Measurements from ENCODE around the gene TTI1. TPM values are rescaled to one million over a fixed set of nuclear protein-coding genes. Genes with fewer than 3 reads are reported as not detected.
"Not testable (repeated sequence)": the region's sequence is repeated elsewhere in the genome, so short reads cannot be mapped to it uniquely, and the experiment has no call there.

Gene TTI1
- total and polyA plus RNA-seq, 2 of the 13 experiments (the other 11 are each of a cell fraction or from before 2014, with no cell fraction given) = 22.9 to 39.8 TPM

DNA sequence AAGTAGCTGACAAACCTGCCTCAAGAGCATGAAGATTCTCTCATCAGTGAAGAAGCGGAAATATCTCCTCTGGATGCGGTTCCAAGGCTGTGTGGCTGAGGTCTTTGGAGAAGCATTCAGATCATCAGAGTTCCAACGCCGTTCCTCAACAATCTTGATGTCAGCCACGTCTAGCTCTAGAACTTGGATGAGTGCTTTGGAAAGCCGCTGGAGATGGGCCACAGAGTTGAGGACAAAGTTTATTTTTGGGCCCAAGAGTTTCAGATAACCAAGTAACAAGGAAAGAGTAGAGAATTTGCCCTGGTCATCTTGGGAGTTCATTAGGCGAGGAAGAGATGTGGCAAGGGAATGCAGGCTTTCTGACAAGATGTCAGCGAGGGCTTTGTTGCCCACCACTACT is 20.9 kb downstream of the TTI1 start:
- ATAC-seq = no peak
- Histone ChIP-seq H3K27me3 (ENCODE audit: control insufficient read depth in 1 of 2, insufficient read depth in 2 of 2, low read length in 2 of 2) (no peaks in the 10 kb centered on the region), H4K20me1 (ENCODE audit: insufficient read depth, low read length) (no peaks in the 10 kb centered on the region), H2AFZ (ENCODE audit: low read length) (no peak overlapping the region), H3K79me2 (ENCODE audit: insufficient read depth, low read length) (peaks cover 12% of the 10 kb centered on the region), H3K9ac (ENCODE audit: insufficient read depth, low read depth, low read length) (no peak overlapping the region), H3K36me3 (replicated peaks in 1 of 2; ENCODE audit: control insufficient read depth in 1 of 2, insufficient read depth in 2 of 2, low read length in 2 of 2) (peaks cover 36 to 69% of the 10 kb centered on the region in 2 experiments), H3K4me1 (ENCODE audit: insufficient read depth, low read length) (no peaks in the 10 kb centered on the region), H3K9me3 (ENCODE audit: low read length) (no peaks in the 10 kb centered on the region), H3K4me2 (ENCODE audit: low read depth, low read length) (no peak overlapping the region), H3K4me3 (replicated peaks in 1 of 3; ENCODE audit: insufficient read depth in 1 of 3, low read depth in 2 of 3, low read length in 3 of 3) (no peak overlapping the region), H3K27ac (ENCODE audit: extremely low read length, insufficient read depth, low read length) (no peak overlapping the region)
- TF ChIP-seq ZC3H13 (CRISPR knock-in tag; IDR thresholded peaks at IDR 0.05) (0 out of 2 replicates have a peak, but pooled peaks have one; percentile 21), HNRNPH1 (optimal IDR thresholded peaks at IDR 0.05; ENCODE audit: low read depth, low read length) (no peak)
- ChIA-PET CTCF (ENCODE audit: low intra/inter-chr PET ratio, low total read pairs) (no interaction called here), POLR2A (no interaction called here)
- BruUV-seq (replicated peaks) = no TSS peak
- DNase-seq (ENCODE audit: low spot score) = no peak
- in situ Hi-C loops (cut with HindIII; ENCODE audit: extremely low pct_ligation_motif_present, low pct_unique_long_range_greater_than_20kb) (no loop called here), intact Hi-C loops (cut with micrococcal nuclease; ENCODE audit: unreplicated experiment) (no loop called here)
- FAIRE-seq = no peak
- WGBS (ENCODE audit: low lambda C conversion rate) = 96% methylated on average over 8 of the region's 8 CpGs

- FAIRE-seq (no peak), ATAC-seq (no peak), DNase-seq (ENCODE audit: low spot score) (no peak)
- TF ChIP-seq ZNF772 (CRISPR knock-in tag; IDR thresholded peaks at IDR 0.05) = 0 out of 2 replicates have a peak, but pooled peaks have one; percentile 30
- TF ChIP-seq ZMAT3 (CRISPR knock-in tag; conservative IDR thresholded peaks at IDR 0.05) = no peak
- in situ Hi-C loops (cut with HindIII; ENCODE audit: extremely low pct_ligation_motif_present, low pct_unique_long_range_greater_than_20kb) = no loop called here
- Histone ChIP-seq H4K20me1 (ENCODE audit: insufficient read depth, low read length) (no peaks in the 10 kb centered on the region), H3K79me2 (ENCODE audit: insufficient read depth, low read length) (peaks cover 11% of the 10 kb centered on the region), H3K4me2 (ENCODE audit: low read depth, low read length) (no peak overlapping the region), H3K36me3 (replicated peaks in 1 of 2; ENCODE audit: control insufficient read depth in 1 of 2, insufficient read depth in 2 of 2, low read length in 2 of 2) (peaks cover 30 to 68% of the 10 kb centered on the region in 2 experiments), H3K4me3 (replicated peaks in 1 of 3; ENCODE audit: insufficient read depth in 1 of 3, low read depth in 2 of 3, low read length in 3 of 3) (no peak overlapping the region), H3K27ac (ENCODE audit: extremely low read length, insufficient read depth, low read length) (no peak overlapping the region), H3K4me1 (ENCODE audit: insufficient read depth, low read length) (no peaks in the 10 kb centered on the region), H2AFZ (ENCODE audit: low read length) (no peak overlapping the region), H3K27me3 (ENCODE audit: control insufficient read depth in 1 of 2, insufficient read depth in 2 of 2, low read length in 2 of 2) (no peaks in the 10 kb centered on the region), H3K9ac (ENCODE audit: insufficient read depth, low read depth, low read length) (no peak overlapping the region), H3K9me3 (ENCODE audit: low read length) (no peaks in the 10 kb centered on the region)
- BruUV-seq (replicated peaks) = no TSS peak
- intact Hi-C loops (cut with micrococcal nuclease; ENCODE audit: unreplicated experiment) = no loop called here
- ChIA-PET CTCF (ENCODE audit: low intra/inter-chr PET ratio, low total read pairs) (no interaction called here), POLR2A (interaction anchor here (0.6 kb wide), 1 partner anchor 9 kb away, joined by 3 read pairs; no protein-coding TSS in a partner anchor)
- 100% methylated on average over 5 of the region's 5 CpGs for WGBS (ENCODE audit: low lambda C conversion rate)
Observed at GRCh38 chr20:38011696-38012095, 21.6 kb downstream of the TTI1 start.

- H3K27me3 ChIP-seq (ENCODE audit: control insufficient read depth in 1 of 2, insufficient read depth in 2 of 2, low read length in 2 of 2); FAIRE-seq; H3K9ac ChIP-seq (ENCODE audit: insufficient read depth, low read depth, low read length); H3K9me3 ChIP-seq (ENCODE audit: low read length); POLR2A ChIA-PET; H4K20me1 ChIP-seq (ENCODE audit: insufficient read depth, low read length); H3K4me3 ChIP-seq (replicated peaks in 1 of 3; ENCODE audit: insufficient read depth in 1 of 3, low read depth in 2 of 3, low read length in 3 of 3); ATAC-seq; H3K4me1 ChIP-seq (ENCODE audit: insufficient read depth, low read length); H3K27ac ChIP-seq (ENCODE audit: extremely low read length, insufficient read depth, low read length); DNase-seq (ENCODE audit: low spot score); BruUV-seq (replicated peaks); H3K79me2 ChIP-seq (ENCODE audit: insufficient read depth, low read length); intact Hi-C loops (cut with micrococcal nuclease; ENCODE audit: unreplicated experiment); H2AFZ ChIP-seq (ENCODE audit: low read length); in situ Hi-C loops (cut with HindIII; ENCODE audit: extremely low pct_ligation_motif_present, low pct_unique_long_range_greater_than_20kb); CTCF ChIA-PET (ENCODE audit: low intra/inter-chr PET ratio, low total read pairs); H3K4me2 ChIP-seq (ENCODE audit: low read depth, low read length): not testable (repeated sequence)
- 99% methylated on average over 5 of the region's 5 CpGs for WGBS (ENCODE audit: low lambda C conversion rate)
- peaks cover 35 to 77% of the 10 kb centered on the region in 2 experiments for H3K36me3 ChIP-seq (replicated peaks in 1 of 2; ENCODE audit: control insufficient read depth in 1 of 2, insufficient read depth in 2 of 2, low read length in 2 of 2)
Observed at GRCh38 chr20:38009416-38009815, 23.8 kb downstream of the TTI1 start.

All from HepG2 (cell line).